HepG2 (cell line): ENCODE results near the gene ANO6. TPM values are rescaled to one million over a fixed set of nuclear protein-coding genes. Genes with fewer than 3 reads are reported as not detected.
A peak's percentile ranks its signal among the peaks of the same experiment; 100 is the strongest.

Experiments used
- AHDC1 ChIP-seq: sonication (generic); formaldehyde crosslinking; IDR thresholded peaks from 2 replicates; pipeline ENCODE4 v1.5.1; 2020; ENCODE audit warnings: mild to moderate bottlenecking, missing genetic modification reagents, borderline replicate concordance
- ELF1 ChIP-seq: sonication (generic); formaldehyde crosslinking; IDR thresholded peaks from 2 replicates; pipeline ENCODE4 v1.4.0; 2020; ENCODE audit warnings: missing genetic modification reagents
- FOXM1 ChIP-seq: sonication (generic); formaldehyde crosslinking; IDR thresholded peaks from 2 replicates; pipeline ENCODE4 v1.5.0; 2020; ENCODE audit warnings: missing genetic modification reagents
- GATAD2A ChIP-seq: IDR thresholded peaks from 2 replicates; pipeline ENCODE4 v1.6.1; 2016
- HOMEZ ChIP-seq: IDR thresholded peaks from 2 replicates; pipeline ENCODE4 v1.6.1; 2016; ENCODE audit warnings: low read depth
- HOXA7 ChIP-seq: sonication (generic); formaldehyde crosslinking; IDR thresholded peaks from 2 replicates; pipeline ENCODE4 v1.8.1; 2022; ENCODE audit warnings: mild to moderate bottlenecking, missing genetic modification reagents, moderate library complexity
- IRX3 ChIP-seq: sonication (generic); formaldehyde crosslinking; IDR thresholded peaks from 2 replicates; pipeline ENCODE4 v1.8.1; 2023; ENCODE audit warnings: mild to moderate bottlenecking, low read depth, missing genetic modification reagents, borderline replicate concordance
- KAT8 ChIP-seq: IDR thresholded peaks from 2 replicates; pipeline ENCODE4 v1.6.1; 2016; ENCODE audit warnings: missing genetic modification reagents, missing compliant biosample characterization
- KMT2B ChIP-seq: IDR thresholded peaks from 2 replicates; pipeline ENCODE4 v1.6.1; 2016; ENCODE audit warnings: missing genetic modification reagents, missing compliant biosample characterization
- MAFF ChIP-seq: IDR thresholded peaks from 2 replicates; pipeline ENCODE4 v1.6.1; 2011; ENCODE audit warnings: low read depth, low read length, improper control_type of control experiment
- NCOA1 ChIP-seq: sonication (generic); formaldehyde crosslinking; IDR thresholded peaks from 2 replicates; pipeline ENCODE4 v1.9.0; 2021; ENCODE audit warnings: missing genetic modification reagents
- PRPF4 ChIP-seq: fragments of 200-400 bp; formaldehyde crosslinking; IDR thresholded peaks from 2 replicates; pipeline ENCODE4 v1.6.1; 2016; ENCODE audit warnings: low read length, low read depth; ENCODE audit not compliant: poor library complexity, severe bottlenecking
- RARA ChIP-seq: IDR thresholded peaks from 2 replicates; pipeline ENCODE4 v1.6.1; 2016; ENCODE audit warnings: missing genetic modification reagents, missing compliant biosample characterization
- SIX1 ChIP-seq: sonication (generic); formaldehyde crosslinking; IDR thresholded peaks from 2 replicates; pipeline ENCODE4 v1.4.0; 2020; ENCODE audit warnings: missing genetic modification reagents, borderline replicate concordance
- SIX4 ChIP-seq: sonication (generic); formaldehyde crosslinking; IDR thresholded peaks from 2 replicates; pipeline ENCODE4 v1.4.0; 2020; ENCODE audit warnings: missing genetic modification reagents
- SMAD3 ChIP-seq: sonication (generic); formaldehyde crosslinking; IDR thresholded peaks from 2 replicates; pipeline ENCODE4 v1.4.0; 2020; ENCODE audit warnings: missing genetic modification reagents
- SRSF4 ChIP-seq: fragments of 200-400 bp; formaldehyde crosslinking; IDR thresholded peaks from one replicate; pipeline ENCODE4 v1.6.1; 2018; ENCODE audit warnings: mild to moderate bottlenecking, low read depth, low read length, moderate library complexity; ENCODE audit not compliant: poor library complexity, severe bottlenecking
- ZBTB8A ChIP-seq: sonication (generic); formaldehyde crosslinking; IDR thresholded peaks from 2 replicates; pipeline ENCODE4 v1.4.0; 2020; ENCODE audit warnings: mild to moderate bottlenecking, low read depth, missing genetic modification reagents, borderline replicate concordance
- ZNF101 ChIP-seq: sonication (generic); formaldehyde crosslinking; IDR thresholded peaks from 2 replicates; pipeline ENCODE4 v1.4.0; 2020; ENCODE audit warnings: mild to moderate bottlenecking, low read depth, missing genetic modification reagents, borderline replicate concordance
- ZNF20 ChIP-seq: sonication (generic); formaldehyde crosslinking; IDR thresholded peaks from 2 replicates; pipeline ENCODE4 v1.4.0; 2020; ENCODE audit warnings: mild to moderate bottlenecking, moderate library complexity, missing genetic modification reagents
- ZNF281 ChIP-seq: sonication (generic); formaldehyde crosslinking; IDR thresholded peaks from 2 replicates; pipeline ENCODE4 v1.4.0; 2020; ENCODE audit warnings: missing genetic modification reagents, borderline replicate concordance
- polyA plus RNA-seq, 8 experiments: library from polyadenylated mRNA; depleted of rRNA in 3 of 8; stranded (reverse) in 7 of 8; unstranded in 1 of 8; fragments of >200 nt; fragmentation: Illumina TruSeq in 4 of 8; extraction: Trizol in 4 of 8; gene quantifications; 2 replicates each; pipeline versions ENCODE4 v1.2.1 to v1.2.3, GENCODE V29; 2011 to 2016; ENCODE audit warnings: low read depth in 4 of 8, missing spikeins in 1 of 8, mixed read lengths in 1 of 8; ENCODE audit not compliant: insufficient read depth in 1 of 8
- total RNA-seq, 5 experiments: library from RNA; depleted of rRNA; stranded (reverse); fragments of >200 nt; fragmentation: Illumina TruSeq; extraction: Trizol; gene quantifications; 2 replicates each; pipeline ENCODE4 v1.2.3, GENCODE V29; 2016; ENCODE audit warnings: low read depth in 1 of 5

The ANO6 gene
- total and polyA plus RNA-seq, 2 of the 13 experiments (the other 11 are each of a cell fraction or from before 2014, with no cell fraction given), result 37.8 to 57.1 TPM

- TF ChIP-seq IRX3 (CRISPR knock-in tag) (no peak), SIX4 (CRISPR knock-in tag) (0 out of 2 replicates have a peak, but pooled peaks have one; percentile 32), HOMEZ (CRISPR knock-in tag) (peak; percentile 58), NCOA1 (CRISPR knock-in tag) (no peak), KMT2B (CRISPR knock-in tag) (peak; percentile 34; the same call in 1 of the 2 replicates), SRSF4 (no peak), SMAD3 (CRISPR knock-in tag) (no peak), FOXM1 (no peak), GATAD2A (CRISPR knock-in tag) (peak; percentile 27; the same call in 1 of the 2 replicates), RARA (no peak), ZBTB8A (CRISPR knock-in tag) (no peak), MAFF (peak; percentile 68), ZNF101 (CRISPR knock-in tag) (no peak), ZNF20 (no peak), ELF1 (no peak), KAT8 (peak; percentile 28; the same call in 1 of the 2 replicates), SIX1 (CRISPR knock-in tag) (peak; percentile 79; the same call in 1 of the 2 replicates), HOXA7 (no peak), PRPF4 (peak; percentile 62), AHDC1 (CRISPR knock-in tag) (peak; percentile 57; the same call in 1 of the 2 replicates), ZNF281 (peak; percentile 60; the same call in 1 of the 2 replicates)
Observed at GRCh38 chr12:45234139-45234865, 18.4 kb downstream of the ANO6 start (continued).
